HTR-8/SVneo (cell line): ENCODE measurements around the gene PCSK7.

Experiments used
- DNase-seq: peaks from one replicate; pipeline ENCODE4 v3.0.0; 2011; ENCODE audit warnings: low spot score, mixed read lengths; ENCODE audit not compliant: insufficient read length
- FAIRE-seq: peaks from 2 replicates; lab custom pipeline; 2011; peaks lifted over from hg19 to GRCh38; lab: Jason Lieb, UNC

Gene PCSK7

DNA sequence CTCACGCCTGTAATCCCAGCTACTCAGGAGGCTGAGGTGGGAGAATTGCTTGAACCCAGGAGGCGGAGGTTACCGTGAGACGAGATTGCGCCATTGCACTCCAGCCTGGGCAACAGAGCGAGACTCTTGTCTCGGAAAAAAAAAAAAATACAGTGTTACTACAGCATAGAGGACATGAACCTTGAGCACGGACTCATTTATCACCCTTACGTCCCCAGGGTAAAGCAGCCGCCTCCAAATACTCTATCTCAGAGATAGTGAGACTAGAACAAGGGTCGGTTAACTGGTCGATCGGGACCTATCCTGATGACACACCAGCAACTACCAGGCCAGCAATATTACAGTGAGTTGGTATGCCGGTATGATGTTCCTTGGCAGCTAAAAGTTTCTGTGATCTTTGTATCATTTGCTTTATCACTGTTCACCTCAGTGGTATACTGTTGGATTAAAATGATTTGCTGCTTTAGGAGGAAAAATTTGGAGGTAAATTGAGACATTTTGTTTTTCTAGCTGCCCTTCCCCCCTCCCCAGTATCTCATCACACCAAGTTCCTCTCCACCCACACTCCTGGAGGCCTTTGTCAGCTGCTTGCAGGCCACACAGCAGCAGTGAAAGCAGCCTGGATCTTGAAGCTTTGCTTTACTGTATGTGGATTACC lies 60.3 kb downstream of the PCSK7 start:
- FAIRE-seq: no peak

DNA sequence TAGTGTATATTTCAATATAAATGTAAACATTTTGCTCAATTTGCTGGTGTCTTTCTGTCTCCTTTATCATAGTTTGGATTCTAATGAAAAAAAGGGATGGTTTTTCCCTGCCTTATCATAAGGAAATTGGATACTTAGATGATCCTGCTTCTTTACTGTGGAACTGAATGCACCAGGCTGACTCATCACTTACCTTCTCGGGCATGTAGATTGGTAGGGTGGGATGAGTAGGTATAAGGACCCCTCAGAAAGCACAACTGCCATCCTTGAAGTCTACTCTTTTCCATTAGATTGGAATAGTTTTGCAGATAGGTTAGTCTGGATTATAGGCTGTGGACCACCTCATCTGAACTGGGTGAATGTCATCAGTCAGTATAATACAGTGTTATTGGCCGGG lies 60.9 kb downstream of the PCSK7 start:
- DNase-seq: no peak
- FAIRE-seq: peak; percentile 42

More for the DNA sequence above, 60.3 kb downstream of the PCSK7 start:
- no peak for DNase-seq

GRCh38 chr11:117170210-117170609 lies 61.7 kb downstream of the PCSK7 start:
- DNase-seq (no peak), FAIRE-seq (no peak)

DNA sequence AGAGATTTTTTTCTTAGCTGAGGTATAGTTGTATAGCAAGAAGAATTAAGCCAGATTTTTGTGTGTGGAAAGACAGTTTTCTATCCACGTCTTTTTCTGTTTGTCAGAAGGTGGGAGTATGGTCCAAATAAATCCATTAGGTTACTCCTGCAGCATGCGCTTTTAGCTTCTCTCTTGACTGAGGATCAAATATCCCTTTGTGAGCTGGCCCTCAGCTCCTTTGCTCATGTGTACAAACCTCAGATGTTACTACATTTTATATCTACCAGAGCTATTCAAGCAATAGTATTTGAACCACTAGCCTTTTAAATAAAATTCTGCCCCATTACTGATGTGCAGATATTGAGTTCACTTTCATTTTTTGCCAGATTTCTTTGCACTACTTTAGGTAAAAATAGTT lies 62.1 kb downstream of the PCSK7 start:
- FAIRE-seq (no peak), DNase-seq (no peak)

GRCh38 chr11:117166491-117166890 lies 65.4 kb downstream of the PCSK7 start:
- DNase-seq: no peak
- no peak for FAIRE-seq

DNA sequence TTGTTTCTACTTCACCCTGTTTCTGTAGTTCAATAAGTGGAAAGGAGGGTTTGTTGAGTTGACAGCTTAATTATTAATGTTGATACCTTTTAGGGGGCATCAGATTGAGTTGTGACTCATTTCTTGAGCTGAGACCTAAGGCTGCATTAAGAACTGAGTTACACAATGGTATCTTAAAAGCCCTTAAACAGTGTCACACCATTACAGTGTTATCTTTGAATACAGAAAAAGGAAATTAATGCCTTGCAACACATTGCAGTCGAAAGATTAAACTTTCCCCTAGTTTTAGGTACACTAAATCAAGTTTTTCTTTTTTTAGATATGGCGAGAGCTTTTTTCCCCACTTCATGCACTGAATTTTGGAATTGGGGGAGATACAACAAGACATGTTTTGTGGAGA lies 71.0 kb downstream of the PCSK7 start:
- FAIRE-seq (no peak), DNase-seq (no peak)

- FAIRE-seq: no peak
- DNase-seq: no peak
These were observed 72.0 kb downstream of the PCSK7 start for GRCh38 chr11:117159892-117160291.

DNA sequence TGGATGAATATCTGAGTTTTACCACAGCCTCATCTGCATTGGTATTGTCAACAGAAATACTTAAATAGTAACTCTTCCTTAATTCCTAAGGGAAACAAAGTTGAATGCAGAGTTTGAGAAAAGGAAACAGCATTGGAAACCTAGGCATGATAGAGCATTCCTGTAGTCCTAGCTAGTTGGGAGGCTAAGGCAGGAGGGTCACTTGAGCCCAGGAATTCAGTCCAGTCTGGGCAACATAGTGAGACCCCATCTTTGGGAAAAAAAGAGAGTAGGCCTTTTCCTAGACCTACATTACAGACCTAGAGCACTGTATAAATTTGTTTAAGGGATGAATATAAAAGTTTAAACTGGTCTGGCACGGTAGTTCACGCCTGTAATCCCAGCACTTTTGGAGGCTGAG lies 74.4 kb downstream of the PCSK7 start:
- no peak for FAIRE-seq
- no peak for DNase-seq

DNA sequence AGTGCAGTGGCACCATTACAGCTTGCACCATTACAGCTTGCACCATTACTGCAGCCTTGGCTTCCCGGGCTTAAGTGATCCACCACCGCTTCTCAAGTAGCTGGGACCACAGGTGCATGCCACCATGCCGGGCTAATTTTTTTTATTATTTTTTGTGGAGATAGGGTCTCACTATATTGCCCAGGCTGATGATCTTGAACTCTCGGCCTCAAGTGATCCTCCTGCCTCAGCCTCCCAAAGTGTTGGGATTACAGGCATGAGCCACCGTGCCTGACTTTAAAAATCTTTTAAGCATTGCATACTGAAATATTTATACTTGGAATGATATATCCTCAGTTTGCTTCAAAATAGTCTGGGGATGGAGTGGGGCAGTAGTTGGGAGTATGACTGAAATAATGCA lies 77.4 kb downstream of the PCSK7 start:
- DNase-seq: no peak
- FAIRE-seq: no peak
